ENCODE results near the gene SMCR8.

DNA sequence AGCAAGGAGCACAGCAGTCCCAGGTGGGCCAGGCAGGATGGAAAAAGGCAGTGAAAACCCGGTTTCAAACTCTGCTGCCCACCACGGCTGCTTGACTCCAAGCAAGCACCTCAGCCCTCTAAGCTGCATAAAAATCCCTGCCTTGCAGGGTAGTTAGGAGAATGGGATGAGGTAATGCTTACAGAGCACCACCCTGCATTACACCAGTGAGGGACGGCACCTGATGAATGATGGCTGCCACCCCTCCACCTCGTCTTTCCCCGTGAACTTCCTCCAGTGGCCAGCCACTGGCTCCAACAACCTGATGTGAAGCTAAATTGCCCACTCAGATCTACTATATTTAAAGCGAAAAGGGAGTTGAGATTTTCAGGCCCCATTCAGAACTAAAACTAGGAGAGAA lies 33.3 kb upstream of the SMCR8 start:
- TF ChIP-seq, protein P1, sequence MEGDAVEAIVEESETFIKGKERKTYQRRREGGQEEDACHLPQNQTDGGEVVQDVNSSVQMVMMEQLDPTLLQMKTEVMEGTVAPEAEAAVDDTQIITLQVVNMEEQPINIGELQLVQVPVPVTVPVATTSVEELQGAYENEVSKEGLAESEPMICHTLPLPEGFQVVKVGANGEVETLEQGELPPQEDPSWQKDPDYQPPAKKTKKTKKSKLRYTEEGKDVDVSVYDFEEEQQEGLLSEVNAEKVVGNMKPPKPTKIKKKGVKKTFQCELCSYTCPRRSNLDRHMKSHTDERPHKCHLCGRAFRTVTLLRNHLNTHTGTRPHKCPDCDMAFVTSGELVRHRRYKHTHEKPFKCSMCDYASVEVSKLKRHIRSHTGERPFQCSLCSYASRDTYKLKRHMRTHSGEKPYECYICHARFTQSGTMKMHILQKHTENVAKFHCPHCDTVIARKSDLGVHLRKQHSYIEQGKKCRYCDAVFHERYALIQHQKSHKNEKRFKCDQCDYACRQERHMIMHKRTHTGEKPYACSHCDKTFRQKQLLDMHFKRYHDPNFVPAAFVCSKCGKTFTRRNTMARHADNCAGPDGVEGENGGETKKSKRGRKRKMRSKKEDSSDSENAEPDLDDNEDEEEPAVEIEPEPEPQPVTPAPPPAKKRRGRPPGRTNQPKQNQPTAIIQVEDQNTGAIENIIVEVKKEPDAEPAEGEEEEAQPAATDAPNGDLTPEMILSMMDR (IDR thresholded peaks at IDR 0.05; ENCODE audit: insufficient read depth, low read depth, low read length), result no peak
- no peak for TF ChIP-seq EZH2 (IDR thresholded peaks at IDR 0.05; ENCODE audit: insufficient read depth, low read length)
